Memory B cell (primary cell): ENCODE data around the gene PSMG2.

Experiments
- ATAC-seq: fragments of 150-1000 bp; cut with Tn5 transposase; 2 replicates; pipeline ENCODE4 v1.10.0; 2021; ENCODE audit warnings: low read depth, mild to moderate bottlenecking, moderate library complexity
- DNase-seq, 2 donors: peaks; one replicate each; pipeline ENCODE4 v3.0.0; 2022; ENCODE audit warnings: low spot score in 2 of 2
- H3K27ac Mint-ChIP-seq: one replicate; pipeline ENCODE4 v1.8.0; 2022; ENCODE audit warnings: mild to moderate bottlenecking, moderate library complexity, mixed read lengths
- H3K27me3 Mint-ChIP-seq: one replicate; pipeline ENCODE4 v1.8.0; 2022; ENCODE audit warnings: mixed read lengths
- H3K36me3 Mint-ChIP-seq: one replicate; pipeline ENCODE4 v1.8.0; 2022; ENCODE audit warnings: mild to moderate bottlenecking, mixed read lengths
- H3K4me1 Mint-ChIP-seq: one replicate; pipeline ENCODE4 v1.8.0; 2022; ENCODE audit warnings: mixed read lengths
- H3K4me3 Mint-ChIP-seq: one replicate; pipeline ENCODE4 v1.8.0; 2022; ENCODE audit warnings: mild to moderate bottlenecking, moderate library complexity, mixed read lengths
- H3K9me3 Mint-ChIP-seq: one replicate; pipeline ENCODE4 v1.8.0; 2022; ENCODE audit warnings: mixed read lengths

PSMG2 gene

DNA sequence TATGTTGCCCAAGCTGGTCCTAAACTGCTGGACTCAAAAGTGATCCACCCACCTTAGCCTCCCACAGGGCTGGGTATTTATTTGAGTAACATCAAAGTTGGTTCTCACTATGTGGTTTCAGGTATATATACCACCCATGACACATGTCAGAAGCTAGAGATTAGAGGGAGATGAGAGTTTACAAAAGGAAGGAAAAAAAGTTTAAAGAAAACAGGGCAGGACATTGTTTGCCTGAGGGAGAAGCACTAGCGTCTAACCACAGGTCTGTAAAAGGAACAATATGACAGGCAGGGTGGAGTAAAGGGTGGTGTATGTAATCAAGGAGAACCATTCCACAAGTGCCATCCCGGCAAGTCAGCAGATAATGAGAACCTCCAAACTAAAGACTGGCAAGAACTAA, 8.8 kb upstream of the PSMG2 start:
- no peak overlapping the region for H3K27ac Mint-ChIP-seq
- H3K4me3 Mint-ChIP-seq, result no peak overlapping the region
- H3K36me3 Mint-ChIP-seq, result peaks cover 12% of the 10 kb centered on the region
- no peaks in the 10 kb centered on the region for H3K27me3 Mint-ChIP-seq
- DNase-seq (no peak), ATAC-seq (no peak)
- peaks cover 7% of the 10 kb centered on the region for H3K4me1 Mint-ChIP-seq
- no peaks in the 10 kb centered on the region for H3K9me3 Mint-ChIP-seq

DNA sequence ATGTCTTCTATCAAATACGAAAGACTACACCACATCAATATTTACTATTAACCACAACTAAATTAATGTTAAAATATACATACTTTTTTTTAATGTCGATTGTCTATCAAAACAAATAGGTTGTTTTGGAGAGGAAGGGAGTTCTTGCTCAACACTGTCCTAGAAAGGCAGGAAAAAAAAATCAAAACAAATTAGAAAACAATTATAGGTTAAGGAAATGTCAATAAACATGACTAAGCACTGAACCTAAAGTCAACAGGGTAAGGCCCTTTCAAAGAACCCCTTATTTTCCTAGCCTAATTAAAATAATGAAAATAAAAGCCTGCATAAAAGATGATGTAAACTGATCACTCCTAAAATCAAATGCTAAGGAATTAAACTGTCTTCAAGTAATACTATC, 3.1 kb upstream of the PSMG2 start:
- Mint-ChIP-seq H3K36me3 (peaks cover 7% of the 10 kb centered on the region), H3K9me3 (no peaks in the 10 kb centered on the region), H3K27ac (no peak overlapping the region), H3K4me1 (peaks cover 25% of the 10 kb centered on the region), H3K4me3 (no peak overlapping the region), H3K27me3 (no peaks in the 10 kb centered on the region)
- no peak for DNase-seq
- no peak for ATAC-seq

DNA sequence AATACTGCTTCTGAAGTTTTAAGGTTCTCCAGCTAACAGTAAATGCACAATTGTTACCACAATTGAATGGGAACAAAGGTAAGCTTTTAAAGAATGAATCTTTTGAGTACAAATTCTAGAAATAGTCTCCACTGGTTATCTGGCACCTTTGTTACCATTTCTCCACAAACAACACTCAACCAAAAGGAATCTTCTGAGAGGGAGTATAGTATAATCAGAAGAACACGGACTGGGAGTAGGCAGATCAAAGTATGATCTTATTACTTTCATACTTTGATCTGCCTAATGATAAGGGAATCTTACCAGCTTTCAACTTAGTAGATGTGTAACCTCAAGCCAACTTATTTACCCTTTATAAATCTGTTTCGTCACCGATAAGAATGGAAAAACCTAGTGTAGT, 1.7 kb upstream of the PSMG2 start:
- ATAC-seq, result no peak

DNA sequence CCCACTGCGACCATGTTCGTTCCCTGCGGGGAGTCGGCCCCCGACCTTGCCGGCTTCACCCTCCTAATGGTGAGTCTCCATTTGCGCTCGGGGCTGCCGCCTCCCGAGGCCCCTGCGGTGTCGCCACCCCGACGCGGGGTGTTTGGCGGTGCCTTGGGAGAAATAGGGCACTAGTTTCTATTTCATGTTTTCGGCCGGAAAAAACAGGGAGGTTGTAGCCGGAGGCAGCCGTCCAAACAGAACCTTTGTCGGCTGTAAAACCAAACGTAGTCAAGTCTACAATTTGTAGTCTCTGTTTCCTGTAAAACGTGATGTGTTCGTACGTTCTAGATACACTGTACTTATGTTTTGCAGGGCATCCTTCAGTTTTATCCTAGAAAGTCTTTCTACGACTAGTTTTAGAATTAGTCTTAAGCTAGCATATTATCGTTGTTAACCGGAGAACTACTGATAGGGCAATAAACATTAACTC, 290 bp downstream of the PSMG2 start:
- ATAC-seq (peak; percentile 49), DNase-seq (no peak)
- Mint-ChIP-seq H3K4me1 (peaks cover 31% of the 10 kb centered on the region), H3K9me3 (no peaks in the 10 kb centered on the region), H3K4me3 (peak overlapping the region; percentile 100), H3K27me3 (no peaks in the 10 kb centered on the region), H3K36me3 (peaks cover 12% of the 10 kb centered on the region), H3K27ac (peak overlapping the region; percentile 100)

More for the DNA sequence above, 1.7 kb upstream of the PSMG2 start:
- Mint-ChIP-seq H3K36me3 (peaks cover 5% of the 10 kb centered on the region), H3K9me3 (no peaks in the 10 kb centered on the region), H3K27me3 (no peaks in the 10 kb centered on the region), H3K27ac (peak overlapping the region; percentile 100), H3K4me1 (peaks cover 33% of the 10 kb centered on the region), H3K4me3 (peak overlapping the region; percentile 100)
- DNase-seq, result no peak

DNA sequence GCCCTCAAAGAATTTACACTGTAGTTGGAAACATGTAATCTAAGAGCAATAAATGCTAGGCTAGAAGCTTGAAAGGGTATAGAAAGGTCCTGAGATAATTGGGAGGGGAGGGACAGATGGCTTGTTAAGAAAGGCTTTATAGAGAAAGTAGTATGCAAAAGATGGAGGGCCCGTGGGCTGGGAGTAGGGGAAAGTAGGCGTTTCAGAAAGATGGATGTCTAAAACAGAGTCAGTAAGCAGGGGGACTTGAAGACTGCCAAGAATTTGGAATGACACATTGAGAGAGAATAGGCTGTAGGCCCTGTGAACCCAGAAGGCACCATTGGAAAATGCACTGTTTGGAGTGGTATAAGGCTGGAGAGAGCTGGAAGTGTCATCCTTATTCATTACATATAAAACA, 822 bp downstream of the PSMG2 start:
- ATAC-seq, result no peak
- peaks cover 10% of the 10 kb centered on the region for H3K36me3 Mint-ChIP-seq
- peak overlapping the region; percentile 100 for H3K27ac Mint-ChIP-seq
- no peak for DNase-seq
- H3K4me3 Mint-ChIP-seq, result peak overlapping the region; percentile 100
- peaks cover 31% of the 10 kb centered on the region for H3K4me1 Mint-ChIP-seq
- no peaks in the 10 kb centered on the region for H3K9me3 Mint-ChIP-seq
- H3K27me3 Mint-ChIP-seq, result no peaks in the 10 kb centered on the region

DNA sequence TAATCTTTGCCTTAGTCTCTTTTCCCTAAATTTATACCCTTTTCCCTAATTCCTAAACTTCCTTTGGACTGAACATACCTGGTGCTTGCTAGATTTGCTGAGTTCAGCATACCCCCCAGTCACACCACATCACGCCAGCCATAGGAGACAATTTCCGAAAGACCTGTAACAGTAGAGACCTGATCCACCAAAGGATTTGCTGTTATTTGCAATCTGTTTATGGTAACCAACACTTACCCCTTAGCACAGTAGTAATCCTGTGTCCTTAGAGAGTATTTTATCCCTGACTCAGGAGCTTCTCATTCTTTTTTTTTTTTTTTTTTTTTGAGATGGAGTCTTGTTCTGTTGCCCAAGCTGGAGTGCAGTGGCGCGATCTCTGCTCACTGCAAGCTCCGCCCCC, 8.6 kb downstream of the PSMG2 start:
- DNase-seq (no peak), ATAC-seq (no peak)
- no peak overlapping the region for H3K4me3 Mint-ChIP-seq
- no peaks in the 10 kb centered on the region for H3K9me3 Mint-ChIP-seq
- no peaks in the 10 kb centered on the region for H3K27me3 Mint-ChIP-seq
- H3K36me3 Mint-ChIP-seq, result peaks cover 23% of the 10 kb centered on the region
- H3K27ac Mint-ChIP-seq, result no peak overlapping the region
- peaks cover 2% of the 10 kb centered on the region for H3K4me1 Mint-ChIP-seq

DNA sequence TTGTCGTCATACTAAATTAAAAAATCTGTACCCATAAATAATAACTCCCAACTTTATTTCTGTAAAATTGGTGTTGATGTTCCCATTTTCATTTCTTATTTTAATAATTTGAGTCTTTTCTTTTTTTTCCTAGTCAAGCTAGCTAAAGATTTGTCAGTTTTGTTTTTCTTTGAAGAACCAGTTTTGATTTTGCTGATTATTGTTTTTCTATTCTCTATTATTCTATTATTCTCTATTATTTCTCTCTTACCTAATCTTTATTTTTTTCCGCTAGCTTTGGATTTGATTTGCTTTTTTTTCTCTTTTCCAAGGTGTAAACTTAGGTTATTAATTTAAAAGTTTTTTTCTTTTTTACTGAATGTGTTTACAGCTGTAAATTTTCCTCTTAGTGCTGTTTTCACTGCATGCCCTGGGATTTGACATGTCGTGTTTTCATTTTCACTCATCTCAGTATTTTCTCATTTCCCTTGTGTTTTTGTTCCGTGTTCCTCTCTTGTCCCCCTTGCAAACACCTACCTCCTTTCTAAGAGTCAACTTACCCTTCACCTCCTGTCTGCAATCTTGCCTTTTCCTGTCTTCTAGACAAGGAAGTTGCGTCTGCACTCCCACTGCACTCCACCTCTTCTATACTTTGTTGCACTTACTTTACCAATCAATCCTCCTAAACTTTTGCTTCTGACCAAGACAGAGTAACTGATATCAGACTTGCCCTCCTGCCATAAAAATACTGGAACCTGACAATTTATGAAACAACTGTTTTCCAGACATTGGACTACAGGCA, 18.8 kb downstream of the PSMG2 start:
- Mint-ChIP-seq H3K27ac (no peak overlapping the region), H3K4me1 (no peaks in the 10 kb centered on the region), H3K36me3 (peaks cover 19% of the 10 kb centered on the region), H3K4me3 (no peak overlapping the region), H3K9me3 (no peaks in the 10 kb centered on the region), H3K27me3 (no peaks in the 10 kb centered on the region)
- DNase-seq, result no peak
- ATAC-seq, result no peak

DNA sequence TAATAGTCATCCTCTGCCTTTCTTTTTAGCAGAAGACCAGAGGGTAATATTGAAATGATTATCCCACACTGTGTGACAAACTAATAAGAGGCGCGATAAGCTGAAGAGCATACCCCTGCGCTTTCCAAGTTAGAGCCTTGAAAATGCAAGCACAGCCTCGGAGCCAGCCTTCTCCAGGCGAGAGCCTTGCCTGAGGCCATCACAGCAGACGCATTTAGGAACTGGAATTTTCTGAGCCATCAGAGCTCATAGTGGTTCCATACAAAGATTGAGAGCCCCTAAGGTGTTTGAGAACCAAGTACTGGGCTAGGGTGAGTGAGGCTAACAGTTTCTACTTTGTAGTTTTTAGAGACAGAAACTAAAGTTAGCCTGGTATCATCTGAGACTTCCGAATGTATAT, 19.9 kb downstream of the PSMG2 start:
- no peak for ATAC-seq
- no peaks in the 10 kb centered on the region for H3K9me3 Mint-ChIP-seq
- DNase-seq, result no peak
- H3K4me3 Mint-ChIP-seq, result no peak overlapping the region
- H3K4me1 Mint-ChIP-seq, result no peaks in the 10 kb centered on the region
- H3K27ac Mint-ChIP-seq, result peak overlapping the region; percentile 7
- peaks cover 14% of the 10 kb centered on the region for H3K36me3 Mint-ChIP-seq
- no peaks in the 10 kb centered on the region for H3K27me3 Mint-ChIP-seq

DNA sequence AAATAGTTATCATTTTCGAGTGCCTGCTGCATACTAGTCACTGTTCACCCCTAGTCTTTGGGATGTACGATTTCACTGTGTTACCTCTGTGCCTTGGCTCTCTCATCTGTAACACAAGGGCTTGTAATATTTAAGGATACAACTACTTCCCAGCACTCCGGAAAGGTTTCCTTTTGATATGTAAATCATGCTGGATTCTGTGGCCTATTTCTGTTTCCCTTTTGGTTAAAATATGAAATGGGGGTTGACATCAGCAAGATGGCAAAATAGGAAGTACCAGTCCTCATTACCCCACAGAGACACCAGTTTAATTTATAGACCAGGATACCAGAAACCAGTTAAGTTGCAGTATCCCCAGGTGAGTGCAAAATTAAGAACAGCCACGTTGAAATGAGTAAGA, 23.5 kb downstream of the PSMG2 start:
- Mint-ChIP-seq H3K27me3 (no peaks in the 10 kb centered on the region), H3K9me3 (no peaks in the 10 kb centered on the region), H3K36me3 (peaks cover 8% of the 10 kb centered on the region), H3K4me3 (no peak overlapping the region), H3K27ac (peak overlapping the region; percentile 68), H3K4me1 (no peaks in the 10 kb centered on the region)
- DNase-seq (no peak), ATAC-seq (no peak)

DNA sequence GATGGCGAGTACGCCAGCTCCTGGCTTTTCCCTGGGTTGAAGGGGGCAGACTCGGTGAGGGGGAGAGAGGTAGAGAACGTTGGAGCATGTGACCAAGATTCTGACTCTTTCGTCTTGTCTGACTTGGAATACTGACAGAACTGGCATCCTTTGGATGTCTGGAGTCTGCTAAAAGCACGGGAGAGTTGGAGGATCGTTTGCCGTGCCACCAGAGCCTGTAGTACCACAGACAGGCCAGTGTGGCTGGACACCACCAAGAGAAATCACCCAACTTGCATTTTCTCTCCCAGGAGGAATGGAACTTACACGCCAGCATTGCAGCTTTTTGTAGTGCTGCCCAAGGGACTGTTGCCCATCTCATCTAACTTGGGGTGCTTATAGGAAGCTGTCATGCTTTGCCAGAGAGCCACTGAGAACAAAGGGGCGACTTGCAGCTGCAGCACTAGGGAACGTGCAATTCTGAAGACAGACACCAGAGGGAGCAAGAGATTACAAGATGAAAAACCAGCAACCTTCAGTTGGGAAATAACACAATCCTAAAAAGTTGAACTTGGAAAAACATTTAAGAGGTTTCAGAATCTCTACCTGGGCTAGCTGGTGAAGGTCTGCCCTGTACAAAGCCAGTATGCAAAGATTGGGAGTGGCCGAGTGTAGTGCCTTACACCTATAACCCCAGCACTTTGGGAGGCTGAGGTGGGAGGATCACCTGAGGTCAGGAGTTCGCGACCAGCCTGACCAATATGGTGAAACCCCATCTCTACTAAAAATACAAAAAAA, 24.1 kb downstream of the PSMG2 start:
- Mint-ChIP-seq H3K36me3 (peaks cover 5% of the 10 kb centered on the region), H3K27ac (peak overlapping the region; percentile 68), H3K4me3 (no peak overlapping the region), H3K4me1 (no peaks in the 10 kb centered on the region), H3K9me3 (no peaks in the 10 kb centered on the region), H3K27me3 (no peaks in the 10 kb centered on the region)
- DNase-seq (peak; percentile 70 to 71), ATAC-seq (peak; percentile 53)

DNA sequence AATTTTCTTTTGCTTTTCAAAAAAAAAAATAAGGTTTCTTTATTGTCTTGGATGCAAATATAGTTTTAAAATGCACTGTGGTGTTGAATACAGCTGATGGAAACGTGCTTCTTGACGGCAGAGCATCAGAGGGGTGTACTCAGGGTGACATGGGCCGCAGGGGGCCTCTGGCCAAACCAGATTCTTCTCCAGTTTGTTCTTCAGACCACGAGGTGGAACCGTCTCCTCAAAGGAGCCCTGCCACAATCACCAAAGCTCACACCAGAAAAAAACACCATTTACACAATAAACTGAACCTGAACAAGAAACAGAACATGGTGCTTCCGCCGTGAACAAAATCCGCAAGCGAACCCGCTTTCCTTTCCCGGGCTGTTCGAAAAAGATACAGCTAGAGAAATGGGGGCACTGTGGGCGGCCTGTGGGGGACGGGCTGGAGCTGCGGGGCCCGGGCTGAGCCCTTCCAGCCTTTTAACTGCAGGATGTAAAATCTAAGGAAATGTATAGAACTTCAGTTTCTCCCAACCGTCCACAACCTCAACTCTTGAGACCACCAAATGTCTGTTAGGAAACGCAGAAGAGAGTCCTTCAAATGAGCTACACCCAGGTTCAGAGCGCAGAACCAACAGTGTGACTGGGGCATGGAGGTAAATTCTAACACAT, 34.5 kb downstream of the PSMG2 start:
- Mint-ChIP-seq H3K36me3 (no peaks in the 10 kb centered on the region), H3K4me3 (no peak overlapping the region), H3K9me3 (no peaks in the 10 kb centered on the region), H3K27ac (no peak overlapping the region), H3K4me1 (no peaks in the 10 kb centered on the region), H3K27me3 (no peaks in the 10 kb centered on the region)
- ATAC-seq (no peak), DNase-seq (no peak)

DNA sequence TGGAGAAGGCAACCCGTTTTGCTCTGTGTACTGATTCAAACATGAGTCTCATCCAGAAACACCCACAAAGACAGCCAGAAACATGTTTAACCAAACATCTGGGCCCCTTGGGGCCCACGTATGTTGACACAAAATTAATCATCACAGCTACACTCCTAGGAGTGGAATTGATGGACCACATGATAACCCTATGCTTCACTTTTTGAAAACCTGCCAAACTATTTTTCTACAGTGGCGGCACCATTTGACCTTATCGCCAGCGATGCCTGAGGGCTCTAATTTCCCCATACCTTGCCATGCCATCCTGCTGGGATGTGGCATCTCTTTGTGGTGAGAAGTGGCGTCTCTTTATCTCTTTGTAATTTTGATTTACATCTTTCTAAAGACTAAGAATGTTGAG, 38.5 kb downstream of the PSMG2 start:
- H3K27ac Mint-ChIP-seq, result no peak overlapping the region
- DNase-seq (no peak), ATAC-seq (no peak)
- no peak overlapping the region for H3K4me3 Mint-ChIP-seq
- H3K36me3 Mint-ChIP-seq, result no peaks in the 10 kb centered on the region
- H3K9me3 Mint-ChIP-seq, result no peaks in the 10 kb centered on the region
- no peaks in the 10 kb centered on the region for H3K4me1 Mint-ChIP-seq
- peaks cover 3% of the 10 kb centered on the region for H3K27me3 Mint-ChIP-seq

DNA sequence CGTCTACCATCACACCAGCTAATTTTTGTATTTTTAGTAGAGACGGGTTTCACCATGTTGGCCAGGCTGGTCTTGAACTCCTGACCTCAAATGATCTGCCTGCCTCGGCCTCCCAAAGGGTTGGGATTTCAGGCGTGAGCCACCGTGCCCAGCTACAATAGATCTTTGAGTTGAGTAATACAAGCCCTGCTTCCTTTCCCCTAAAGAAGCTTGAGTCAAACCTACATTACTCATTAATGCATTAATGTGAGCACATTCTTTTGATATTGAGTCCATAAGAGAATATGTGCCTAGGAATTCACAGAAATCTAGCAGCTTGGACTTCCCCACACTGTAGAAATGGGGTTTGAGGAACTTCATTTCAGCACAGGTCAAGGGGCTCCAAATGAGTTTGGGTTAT, 39.6 kb downstream of the PSMG2 start:
- ATAC-seq, result no peak
- Mint-ChIP-seq H3K27ac (no peak overlapping the region), H3K4me1 (no peaks in the 10 kb centered on the region), H3K9me3 (no peaks in the 10 kb centered on the region), H3K4me3 (no peak overlapping the region), H3K27me3 (peaks cover 3% of the 10 kb centered on the region), H3K36me3 (no peaks in the 10 kb centered on the region)
- DNase-seq, result no peak

DNA sequence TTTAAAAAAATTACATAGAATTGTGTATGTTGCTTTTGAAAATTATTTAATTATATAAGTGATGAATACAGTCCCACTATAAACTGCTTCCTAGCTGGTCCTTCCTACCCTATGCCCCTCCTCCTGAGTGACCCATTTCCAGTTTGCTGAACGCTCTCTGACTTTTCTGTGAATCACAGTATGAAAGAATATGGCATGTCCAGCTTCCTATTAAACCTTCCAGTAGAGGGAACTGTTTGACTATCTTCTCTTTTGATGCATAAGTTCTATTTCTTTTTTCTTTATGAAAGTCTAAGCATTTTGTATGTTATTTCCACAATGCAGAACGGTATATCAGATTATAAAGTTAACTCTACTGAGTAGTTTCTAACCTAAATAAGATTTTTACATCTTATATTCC, 41.3 kb downstream of the PSMG2 start:
- H3K27ac Mint-ChIP-seq, result no peak overlapping the region
- no peaks in the 10 kb centered on the region for H3K9me3 Mint-ChIP-seq
- H3K4me1 Mint-ChIP-seq, result peaks cover 2% of the 10 kb centered on the region
- H3K36me3 Mint-ChIP-seq, result no peaks in the 10 kb centered on the region
- H3K27me3 Mint-ChIP-seq, result peaks cover 5% of the 10 kb centered on the region
- ATAC-seq (peak; percentile 74), DNase-seq (peak in 1 of 2 donors; percentile 32)
- H3K4me3 Mint-ChIP-seq, result no peak overlapping the region
